Measurements from ENCODE around the gene RET.

Gene RET

DNA sequence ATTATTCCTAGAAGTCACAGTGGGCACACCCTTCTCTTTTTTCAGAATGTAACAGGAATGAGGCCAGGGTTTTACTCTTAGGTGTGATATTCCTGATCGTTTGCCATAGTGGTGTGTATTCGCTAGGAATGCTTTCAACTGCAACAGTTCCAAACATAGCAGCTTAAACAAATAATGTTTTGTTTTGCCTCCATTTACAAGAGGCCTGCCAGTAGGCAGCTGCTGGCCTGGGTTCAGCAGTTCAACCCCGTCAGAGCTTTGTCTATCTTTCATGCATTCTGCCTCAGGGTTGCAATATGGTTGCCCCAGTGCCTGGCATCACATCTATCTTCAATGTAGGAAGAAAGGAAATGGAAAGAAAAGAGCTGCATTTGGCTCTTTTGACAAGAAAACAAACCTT, 21.7 kb upstream of the RET start:
- no peaks in the 10 kb centered on the region for H3K79me2 ChIP-seq
- TF ChIP-seq, protein P1, sequence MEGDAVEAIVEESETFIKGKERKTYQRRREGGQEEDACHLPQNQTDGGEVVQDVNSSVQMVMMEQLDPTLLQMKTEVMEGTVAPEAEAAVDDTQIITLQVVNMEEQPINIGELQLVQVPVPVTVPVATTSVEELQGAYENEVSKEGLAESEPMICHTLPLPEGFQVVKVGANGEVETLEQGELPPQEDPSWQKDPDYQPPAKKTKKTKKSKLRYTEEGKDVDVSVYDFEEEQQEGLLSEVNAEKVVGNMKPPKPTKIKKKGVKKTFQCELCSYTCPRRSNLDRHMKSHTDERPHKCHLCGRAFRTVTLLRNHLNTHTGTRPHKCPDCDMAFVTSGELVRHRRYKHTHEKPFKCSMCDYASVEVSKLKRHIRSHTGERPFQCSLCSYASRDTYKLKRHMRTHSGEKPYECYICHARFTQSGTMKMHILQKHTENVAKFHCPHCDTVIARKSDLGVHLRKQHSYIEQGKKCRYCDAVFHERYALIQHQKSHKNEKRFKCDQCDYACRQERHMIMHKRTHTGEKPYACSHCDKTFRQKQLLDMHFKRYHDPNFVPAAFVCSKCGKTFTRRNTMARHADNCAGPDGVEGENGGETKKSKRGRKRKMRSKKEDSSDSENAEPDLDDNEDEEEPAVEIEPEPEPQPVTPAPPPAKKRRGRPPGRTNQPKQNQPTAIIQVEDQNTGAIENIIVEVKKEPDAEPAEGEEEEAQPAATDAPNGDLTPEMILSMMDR (IDR thresholded peaks at IDR 0.05) = no peak
- no peaks in the 10 kb centered on the region for H3K36me3 ChIP-seq (ENCODE audit: control insufficient read depth, insufficient read depth, low read length)
- H3K9ac ChIP-seq = no peak overlapping the region
- H3K9me3 ChIP-seq (ENCODE audit: control insufficient read depth, low read length) = no peaks in the 10 kb centered on the region
- H3K4me2 ChIP-seq (ENCODE audit: low read length) = no peak overlapping the region
- peaks cover 17% of the 10 kb centered on the region for H3K4me1 ChIP-seq
- H3K27me3 ChIP-seq (ENCODE audit: control insufficient read depth, insufficient read depth, low read length) = no peaks in the 10 kb centered on the region
- H3K4me3 ChIP-seq (ENCODE audit: low read depth, low read length) = no peak overlapping the region
- no peak overlapping the region for H3K27ac ChIP-seq
- H2AFZ ChIP-seq = no peak overlapping the region

DNA sequence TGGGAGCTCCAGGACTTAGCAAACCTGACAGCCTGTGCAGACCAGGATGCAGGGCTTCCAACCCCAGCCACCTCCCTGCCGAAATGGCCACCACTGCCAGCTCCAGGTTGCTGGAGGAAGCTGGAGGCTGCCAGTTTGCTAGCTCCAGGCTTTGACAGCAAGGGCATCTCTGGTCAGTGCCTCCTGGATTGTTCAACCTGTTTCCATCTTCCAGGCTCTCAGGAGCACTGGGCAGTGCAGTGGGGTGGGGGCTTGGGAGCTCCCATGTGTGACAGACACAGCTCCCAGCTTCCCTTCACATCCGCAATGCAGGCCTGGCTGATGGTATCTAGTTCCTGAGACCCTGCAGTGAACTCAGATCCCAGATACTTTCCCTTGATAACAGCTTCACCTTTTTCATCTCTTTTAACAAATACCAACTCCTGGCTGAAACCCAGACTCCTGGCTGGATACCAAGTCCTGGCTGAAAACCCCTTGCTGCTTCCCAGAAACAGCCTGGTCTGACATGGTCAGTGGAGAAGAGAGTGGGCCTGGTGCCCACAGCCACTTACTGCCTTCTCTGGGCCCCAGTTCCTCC, 20.8 kb upstream of the RET start:
- H3K36me3 ChIP-seq (ENCODE audit: control insufficient read depth, insufficient read depth, low read length) = no peaks in the 10 kb centered on the region
- H3K27ac ChIP-seq = peak overlapping the region; percentile 12
- no peak overlapping the region for H3K4me2 ChIP-seq (ENCODE audit: low read length)
- H3K79me2 ChIP-seq = no peaks in the 10 kb centered on the region
- peak overlapping the region; percentile 53 for H2AFZ ChIP-seq
- H3K4me3 ChIP-seq (ENCODE audit: low read depth, low read length) = no peak overlapping the region
- H3K27me3 ChIP-seq (ENCODE audit: control insufficient read depth, insufficient read depth, low read length) = no peaks in the 10 kb centered on the region
- H3K4me1 ChIP-seq = peaks cover 17% of the 10 kb centered on the region
- TF ChIP-seq, protein P1 (IDR thresholded peaks at IDR 0.05) = no peak
- no peak overlapping the region for H3K9ac ChIP-seq
- H3K9me3 ChIP-seq (ENCODE audit: control insufficient read depth, low read length) = no peaks in the 10 kb centered on the region

DNA sequence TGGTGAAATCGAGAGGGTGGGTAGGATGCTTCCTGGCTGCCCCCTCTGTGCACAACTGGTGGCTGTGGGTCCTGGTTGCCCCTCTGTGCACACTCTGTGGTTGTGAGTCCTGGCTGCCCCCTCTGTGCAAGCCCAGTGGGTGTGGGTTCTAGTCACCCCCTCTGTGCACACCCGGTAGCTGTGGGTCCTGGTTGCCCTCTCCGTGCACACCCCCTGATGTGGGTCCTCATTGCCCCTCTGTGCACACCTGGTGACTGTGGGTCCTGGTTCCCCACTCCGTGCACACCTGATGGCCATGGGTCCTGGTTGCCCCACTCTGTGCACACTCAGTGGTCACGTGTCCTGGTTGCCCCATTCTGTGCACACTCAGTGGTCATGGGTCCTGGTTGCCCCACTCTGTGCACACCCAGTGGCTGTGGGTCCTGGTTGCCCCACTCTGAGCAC, 20.3 kb upstream of the RET start:
- Histone ChIP-seq H3K27me3 (ENCODE audit: control insufficient read depth, insufficient read depth, low read length) (no peaks in the 10 kb centered on the region), H2AFZ (peak overlapping the region; percentile 53), H3K27ac (peak overlapping the region; percentile 12), H3K4me3 (ENCODE audit: low read depth, low read length) (no peak overlapping the region), H3K36me3 (ENCODE audit: control insufficient read depth, insufficient read depth, low read length) (no peaks in the 10 kb centered on the region), H3K4me1 (peaks cover 17% of the 10 kb centered on the region), H3K4me2 (ENCODE audit: low read length) (no peak overlapping the region), H3K79me2 (no peaks in the 10 kb centered on the region), H3K9me3 (ENCODE audit: control insufficient read depth, low read length) (no peaks in the 10 kb centered on the region), H3K9ac (no peak overlapping the region)
- TF ChIP-seq, protein P1 (IDR thresholded peaks at IDR 0.05) = no peak

DNA sequence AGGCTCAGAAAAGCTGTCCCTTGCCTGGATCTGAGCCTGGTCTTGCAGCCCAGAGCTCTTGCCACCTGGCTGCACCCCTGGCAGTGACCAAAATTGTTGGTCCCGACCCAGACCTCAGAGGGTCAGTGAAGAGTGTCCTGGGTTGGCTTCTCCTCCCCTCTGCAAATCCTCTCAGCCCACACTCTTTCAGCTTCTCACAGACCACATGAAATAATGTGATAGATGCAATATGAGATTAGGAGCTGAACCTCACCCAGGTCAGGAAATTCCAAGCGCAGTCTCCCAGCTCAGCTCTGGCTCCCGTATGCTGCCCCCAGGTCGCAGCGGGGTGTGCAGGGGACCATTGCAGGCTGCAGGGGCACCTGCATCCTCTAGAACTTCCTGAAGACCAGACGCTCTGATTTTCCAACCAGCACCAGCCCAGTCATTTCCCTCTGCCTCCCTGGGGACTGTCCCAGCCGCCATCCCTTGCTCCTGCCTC, 19.6 kb upstream of the RET start:
- H3K9ac ChIP-seq = no peak overlapping the region
- H3K27me3 ChIP-seq (ENCODE audit: control insufficient read depth, insufficient read depth, low read length) = no peaks in the 10 kb centered on the region
- H3K4me2 ChIP-seq (ENCODE audit: low read length) = no peak overlapping the region
- H3K4me1 ChIP-seq = peaks cover 17% of the 10 kb centered on the region
- TF ChIP-seq, protein P1 (IDR thresholded peaks at IDR 0.05) = no peak
- no peak overlapping the region for H3K4me3 ChIP-seq (ENCODE audit: low read depth, low read length)
- H3K79me2 ChIP-seq = no peaks in the 10 kb centered on the region
- H2AFZ ChIP-seq = no peak overlapping the region
- H3K36me3 ChIP-seq (ENCODE audit: control insufficient read depth, insufficient read depth, low read length) = no peaks in the 10 kb centered on the region
- no peaks in the 10 kb centered on the region for H3K9me3 ChIP-seq (ENCODE audit: control insufficient read depth, low read length)
- H3K27ac ChIP-seq = no peak overlapping the region

DNA sequence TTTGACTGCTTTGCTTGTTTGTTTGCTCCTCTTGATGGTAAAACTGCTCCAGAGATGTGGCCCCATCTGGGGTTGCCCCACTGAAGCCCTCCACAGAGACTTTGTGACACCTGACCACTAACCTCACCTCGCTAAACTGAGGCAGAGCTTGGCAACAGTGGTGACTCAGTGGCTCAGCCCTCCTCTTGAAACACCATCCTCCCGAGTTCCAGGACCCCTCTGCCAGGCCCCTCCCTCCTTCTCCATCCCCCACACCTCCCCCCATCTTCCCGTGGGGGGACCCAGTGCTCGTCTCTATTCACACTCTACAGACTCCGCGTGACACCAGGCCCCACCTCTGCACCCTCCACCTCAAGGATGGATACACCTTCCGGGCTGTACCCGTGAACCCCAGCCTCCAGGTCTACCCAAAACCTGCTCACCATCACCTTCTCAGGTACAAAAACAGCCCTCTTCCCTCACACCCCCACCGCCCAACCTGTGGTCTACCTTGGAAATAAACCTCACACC, 19.0 kb upstream of the RET start:
- no peak overlapping the region for H3K9ac ChIP-seq
- TF ChIP-seq, protein P1 (IDR thresholded peaks at IDR 0.05) = no peak
- H3K4me3 ChIP-seq (ENCODE audit: low read depth, low read length) = no peak overlapping the region
- H3K79me2 ChIP-seq = no peaks in the 10 kb centered on the region
- no peak overlapping the region for H3K27ac ChIP-seq
- no peak overlapping the region for H3K4me2 ChIP-seq (ENCODE audit: low read length)
- H3K27me3 ChIP-seq (ENCODE audit: control insufficient read depth, insufficient read depth, low read length) = no peaks in the 10 kb centered on the region
- peaks cover 17% of the 10 kb centered on the region for H3K4me1 ChIP-seq
- no peak overlapping the region for H2AFZ ChIP-seq
- H3K36me3 ChIP-seq (ENCODE audit: control insufficient read depth, insufficient read depth, low read length) = no peaks in the 10 kb centered on the region
- no peaks in the 10 kb centered on the region for H3K9me3 ChIP-seq (ENCODE audit: control insufficient read depth, low read length)
